Activated B cell treated with CpG ODN at 0.5 μM for 24 hours (primary cell): ENCODE results near the gene GPI. TPM values are rescaled to one million over a fixed set of nuclear protein-coding genes. Genes with fewer than 3 reads are reported as not detected.
"Not testable (repeated sequence)": the region's sequence is repeated elsewhere in the genome, so short reads cannot be mapped to it uniquely, and the experiment has no call there.

Experiments used
- ATAC-seq: fragments of 200-7000 bp; cut with Tn5 transposase; one replicate; pipeline ENCODE4 v1.10.0; 2021; ENCODE audit warnings: low read depth, mild to moderate bottlenecking, moderate library complexity
- CTCF ChIA-PET: fragments of 350-600 bp; sonication (Branson Sonifier 250); formaldehyde crosslinking; loops from one replicate; lab custom pipeline; 2021; ENCODE audit warnings: antibody characterized with exemption; lab: Charles Lee
- POLR2A ChIA-PET: fragments of 350-600 bp; sonication (Branson Sonifier 250); formaldehyde crosslinking; loops from one replicate; lab custom pipeline; 2021; ENCODE audit warnings: antibody characterized with exemption; lab: Charles Lee
- DNase-seq: peaks from one replicate; pipeline ENCODE4 v3.0.0; 2022
- H3K27ac Mint-ChIP-seq: one replicate; pipeline ENCODE4 v1.8.0; 2020; ENCODE audit warnings: mixed read lengths
- H3K27me3 Mint-ChIP-seq: one replicate; pipeline ENCODE4 v1.8.0; 2021; ENCODE audit warnings: mixed read lengths
- H3K36me3 Mint-ChIP-seq: one replicate; pipeline ENCODE4 v1.8.0; 2021; ENCODE audit warnings: low read depth, mixed read lengths
- H3K4me1 Mint-ChIP-seq: one replicate; pipeline ENCODE4 v1.8.0; 2021; ENCODE audit warnings: mixed read lengths
- H3K4me3 Mint-ChIP-seq: one replicate; pipeline ENCODE4 v1.8.0; 2020; ENCODE audit warnings: mild to moderate bottlenecking, mixed read lengths
- H3K9me3 Mint-ChIP-seq: one replicate; pipeline ENCODE4 v1.8.0; 2020; ENCODE audit warnings: mixed read lengths
- intact Hi-C: fragments of 100-400 bp; cut with micrococcal nuclease; formaldehyde crosslinking; loops from one replicate; pipeline ENCODE4 v1.15.1; 2024
- total RNA-seq: library from RNA; stranded (reverse); gene quantifications from 2 replicates; pipeline ENCODE4 v1.2.3, GENCODE V29; 2022
- TF ChIP-seq, protein P1 (sequence below): fragments of 200-600 bp; IDR thresholded peaks from one replicate; pipeline ENCODE4 v1.8.0; 2022; ENCODE audit warnings: antibody characterized with exemption, mild to moderate bottlenecking

Gene GPI
- total RNA-seq, 1 donor from 2014 or later: 144 TPM

DNA sequence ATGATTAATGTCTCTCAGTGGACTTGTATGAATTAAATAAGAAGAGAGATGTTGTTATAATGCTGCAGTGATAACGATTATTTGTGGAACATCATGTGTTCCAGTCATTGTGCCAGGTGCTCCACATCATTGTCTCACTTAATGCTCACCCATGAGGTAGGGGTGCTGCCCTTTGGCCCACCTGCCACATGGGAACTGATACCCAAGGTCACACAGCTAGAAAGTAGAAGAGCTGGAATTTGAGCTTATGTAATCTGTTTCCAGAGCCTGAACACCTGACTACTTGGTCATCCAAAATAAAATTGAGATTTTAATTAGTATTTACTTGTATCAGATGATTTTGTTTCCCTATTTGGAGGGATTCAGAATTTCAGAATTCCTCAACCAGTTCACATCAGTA, 36.0 kb upstream of the GPI start:
- Mint-ChIP-seq H3K27ac (no peak overlapping the region), H3K4me1 (peaks cover 1% of the 10 kb centered on the region), H3K9me3 (no peaks in the 10 kb centered on the region), H3K4me3 (no peak overlapping the region), H3K36me3 (peaks cover 76% of the 10 kb centered on the region), H3K27me3 (no peaks in the 10 kb centered on the region)
- POLR2A ChIA-PET: interaction anchor here (0.6 kb wide), 1 partner anchor 119 kb away, joined by 3 read pairs; no protein-coding TSS in a partner anchor
- CTCF ChIA-PET: no interaction called here
- intact Hi-C loops: no loop called here
- ATAC-seq: no peak
- DNase-seq: no peak
- TF ChIP-seq, protein P1, sequence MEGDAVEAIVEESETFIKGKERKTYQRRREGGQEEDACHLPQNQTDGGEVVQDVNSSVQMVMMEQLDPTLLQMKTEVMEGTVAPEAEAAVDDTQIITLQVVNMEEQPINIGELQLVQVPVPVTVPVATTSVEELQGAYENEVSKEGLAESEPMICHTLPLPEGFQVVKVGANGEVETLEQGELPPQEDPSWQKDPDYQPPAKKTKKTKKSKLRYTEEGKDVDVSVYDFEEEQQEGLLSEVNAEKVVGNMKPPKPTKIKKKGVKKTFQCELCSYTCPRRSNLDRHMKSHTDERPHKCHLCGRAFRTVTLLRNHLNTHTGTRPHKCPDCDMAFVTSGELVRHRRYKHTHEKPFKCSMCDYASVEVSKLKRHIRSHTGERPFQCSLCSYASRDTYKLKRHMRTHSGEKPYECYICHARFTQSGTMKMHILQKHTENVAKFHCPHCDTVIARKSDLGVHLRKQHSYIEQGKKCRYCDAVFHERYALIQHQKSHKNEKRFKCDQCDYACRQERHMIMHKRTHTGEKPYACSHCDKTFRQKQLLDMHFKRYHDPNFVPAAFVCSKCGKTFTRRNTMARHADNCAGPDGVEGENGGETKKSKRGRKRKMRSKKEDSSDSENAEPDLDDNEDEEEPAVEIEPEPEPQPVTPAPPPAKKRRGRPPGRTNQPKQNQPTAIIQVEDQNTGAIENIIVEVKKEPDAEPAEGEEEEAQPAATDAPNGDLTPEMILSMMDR: no peak

DNA sequence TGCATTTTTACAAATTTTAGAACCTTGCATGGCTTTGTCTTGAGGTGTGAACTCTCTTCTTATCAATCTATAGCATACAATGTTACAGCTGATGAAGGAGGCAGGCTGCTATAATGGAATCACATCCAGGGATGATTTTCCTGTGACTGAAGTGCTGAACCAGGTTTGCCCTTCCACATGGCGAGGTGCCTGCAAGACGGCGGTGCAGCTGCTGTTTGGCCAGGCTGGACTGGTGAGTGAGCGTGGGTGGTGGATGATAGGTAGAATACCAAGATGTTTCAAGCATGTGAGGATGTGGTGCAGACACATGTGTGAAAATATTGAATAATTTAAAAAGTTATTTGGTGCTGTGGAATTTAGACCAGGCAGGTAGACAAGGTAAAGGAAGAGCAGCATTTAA, 34.9 kb upstream of the GPI start:
- H3K4me1 Mint-ChIP-seq: peaks cover 1% of the 10 kb centered on the region
- H3K9me3 Mint-ChIP-seq: no peaks in the 10 kb centered on the region
- no peak overlapping the region for H3K27ac Mint-ChIP-seq
- ChIA-PET POLR2A (no interaction called here), CTCF (no interaction called here)
- H3K36me3 Mint-ChIP-seq: peaks cover 70% of the 10 kb centered on the region
- H3K4me3 Mint-ChIP-seq: no peak overlapping the region
- TF ChIP-seq, protein P1: no peak
- no peak for DNase-seq
- intact Hi-C loops: no loop called here
- no peak for ATAC-seq
- H3K27me3 Mint-ChIP-seq: no peaks in the 10 kb centered on the region

DNA sequence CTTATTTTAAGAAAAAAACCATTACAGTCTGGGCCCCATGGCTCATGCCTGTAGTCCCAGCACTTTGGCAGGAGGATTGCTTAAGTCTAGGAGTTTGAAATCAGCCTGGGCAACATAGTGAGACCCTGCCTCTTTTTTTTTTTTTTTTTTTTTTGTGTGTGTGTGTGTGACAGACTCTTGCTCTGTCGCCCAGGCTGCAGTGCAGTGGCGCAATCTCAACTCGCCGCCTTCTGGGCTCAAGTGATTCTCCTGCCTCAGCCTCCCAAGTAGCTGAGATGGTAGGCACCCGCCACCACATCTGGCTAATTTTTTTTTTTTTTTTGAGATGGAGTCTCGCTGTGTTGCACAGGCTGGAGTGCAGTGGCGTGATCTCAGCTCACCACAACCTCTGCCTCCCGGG, 34.4 kb upstream of the GPI start:
- H3K4me3 Mint-ChIP-seq, DNase-seq, CTCF ChIA-PET, H3K4me1 Mint-ChIP-seq, H3K27ac Mint-ChIP-seq, ATAC-seq, H3K27me3 Mint-ChIP-seq, POLR2A ChIA-PET, intact Hi-C loops, H3K9me3 Mint-ChIP-seq: not testable (repeated sequence)
- H3K36me3 Mint-ChIP-seq: peaks cover 65% of the 10 kb centered on the region

DNA sequence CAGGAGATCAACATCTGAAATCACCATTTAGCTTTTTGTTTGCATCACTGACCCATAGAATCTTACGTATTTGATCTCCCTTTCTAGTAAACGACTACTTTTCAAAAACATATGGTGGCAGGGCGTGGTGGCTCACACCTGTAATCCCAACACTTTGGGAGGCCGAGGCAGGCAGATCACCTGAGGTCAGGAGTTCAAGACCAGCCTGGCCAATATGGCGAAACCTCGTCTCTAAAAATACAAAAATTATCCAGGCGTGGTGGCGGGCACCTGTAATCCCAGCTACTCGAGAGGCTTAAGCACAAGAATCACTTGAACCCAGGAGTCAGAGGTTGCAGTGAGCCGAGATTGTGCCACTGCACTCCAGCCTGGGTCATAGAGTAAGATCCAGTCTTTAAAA, 33.4 kb upstream of the GPI start:
- H3K4me3 Mint-ChIP-seq, CTCF ChIA-PET, H3K4me1 Mint-ChIP-seq, intact Hi-C loops, H3K9me3 Mint-ChIP-seq, ATAC-seq, H3K27me3 Mint-ChIP-seq, DNase-seq, H3K27ac Mint-ChIP-seq: not testable (repeated sequence)
- POLR2A ChIA-PET: interaction anchor here (0.7 kb wide), 1 partner anchor 22 kb away, joined by 3 read pairs; no protein-coding TSS in a partner anchor
- H3K36me3 Mint-ChIP-seq: peaks cover 56% of the 10 kb centered on the region

DNA sequence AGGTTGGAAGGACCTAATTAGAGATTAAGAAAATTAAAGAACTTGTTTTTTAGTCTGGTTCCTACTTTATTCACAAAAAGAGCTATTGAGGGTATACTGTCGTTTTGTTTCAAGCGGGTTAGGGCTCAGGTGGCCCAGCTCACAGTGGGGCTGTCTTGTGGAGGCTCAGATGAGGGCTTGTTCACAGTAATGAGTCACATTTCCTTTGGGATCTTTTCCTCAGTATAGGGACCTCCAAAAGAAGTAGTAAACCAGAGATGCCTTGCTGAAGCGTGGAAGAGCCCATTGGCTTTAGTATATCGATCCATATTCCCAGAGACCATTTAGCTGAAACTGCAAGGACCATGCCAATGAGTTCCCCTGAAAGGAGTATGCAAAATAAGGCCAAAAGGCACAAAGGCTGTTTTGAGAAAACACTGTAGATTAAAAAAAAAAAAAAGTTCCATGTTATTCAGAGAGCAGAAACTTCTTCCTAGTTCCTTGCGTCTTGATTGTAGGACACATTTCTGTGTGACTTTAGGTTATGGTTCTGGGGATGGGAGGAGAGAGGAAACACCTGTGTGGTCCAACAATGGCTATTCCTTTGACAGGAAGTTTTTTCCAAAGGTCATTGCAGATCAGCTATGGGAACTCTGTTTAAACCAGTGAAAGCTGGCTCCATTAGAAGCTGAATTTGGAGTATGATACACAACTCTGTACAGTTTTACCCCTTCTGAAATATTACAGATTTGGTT, 32.8 kb upstream of the GPI start:
- no peaks in the 10 kb centered on the region for H3K27me3 Mint-ChIP-seq
- ChIA-PET CTCF (interaction anchor here (0.7 kb wide), 1 partner anchor 131 kb away, joined by 3 read pairs; no protein-coding TSS in a partner anchor), POLR2A (interaction anchor here (0.7 kb wide), 1 partner anchor 23 kb away, joined by 3 read pairs; no protein-coding TSS in a partner anchor)
- no peak for ATAC-seq
- no peak overlapping the region for H3K4me3 Mint-ChIP-seq
- TF ChIP-seq, protein P1: no peak
- peaks cover 59% of the 10 kb centered on the region for H3K36me3 Mint-ChIP-seq
- no peaks in the 10 kb centered on the region for H3K9me3 Mint-ChIP-seq
- H3K4me1 Mint-ChIP-seq: peaks cover 5% of the 10 kb centered on the region
- no peak overlapping the region for H3K27ac Mint-ChIP-seq
- DNase-seq: no peak
- intact Hi-C loops: no loop called here

DNA sequence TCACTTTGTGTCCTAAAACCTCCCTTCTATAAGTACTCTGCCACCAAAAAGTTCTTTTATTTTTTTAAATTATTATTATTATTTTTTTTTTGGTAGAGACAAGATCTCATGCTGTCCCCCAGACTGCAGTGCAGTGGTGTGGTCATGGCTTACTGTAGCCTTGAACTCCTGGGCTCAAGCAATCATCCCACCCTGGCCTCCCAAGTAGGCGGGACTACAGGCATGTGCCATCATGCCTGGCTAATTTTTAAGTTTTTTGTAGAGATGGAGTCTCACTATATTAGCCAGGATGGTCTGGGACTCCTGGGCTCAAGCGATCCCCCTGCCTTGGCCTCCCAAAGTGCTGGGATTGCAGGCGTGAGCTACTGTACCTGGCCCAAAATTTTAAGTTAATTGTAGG, 29.1 kb upstream of the GPI start:
- POLR2A ChIA-PET: interaction anchor here (0.5 to 0.8 kb wide), 3 partner anchors 9 to 80 kb away, joined by 3 to 6 read pairs (median 6); no protein-coding TSS in a partner anchor

More for the DNA sequence above, 29.1 kb upstream of the GPI start:
- no peak for DNase-seq
- Mint-ChIP-seq H3K27ac (no peak overlapping the region), H3K4me3 (no peak overlapping the region), H3K4me1 (peaks cover 5% of the 10 kb centered on the region), H3K27me3 (no peaks in the 10 kb centered on the region), H3K9me3 (no peaks in the 10 kb centered on the region), H3K36me3 (peaks cover 62% of the 10 kb centered on the region)
- TF ChIP-seq, protein P1: no peak
- intact Hi-C loops: loop anchor here (1.0 kb wide), 3 partner anchors 62 to 95 kb away; partner anchors contain the start of gene GARRE1
- CTCF ChIA-PET: interaction anchor here (0.7 to 1.8 kb wide), 5 partner anchors 10 to 118 kb away, joined by 3 to 6 read pairs (median 3); no protein-coding TSS in a partner anchor
- ATAC-seq: no peak
